NCI-H2107 treated with DMSO at 0.1 percent for 48 hours (cell line): Measurements from ENCODE around the gene DNM3.

Experiments
- DNase-seq: peaks from one replicate; lab custom pipeline; 2025; ENCODE audit not compliant: unreplicated experiment; lab: John Stamatoyannopoulos, UW

The DNM3 gene

DNA sequence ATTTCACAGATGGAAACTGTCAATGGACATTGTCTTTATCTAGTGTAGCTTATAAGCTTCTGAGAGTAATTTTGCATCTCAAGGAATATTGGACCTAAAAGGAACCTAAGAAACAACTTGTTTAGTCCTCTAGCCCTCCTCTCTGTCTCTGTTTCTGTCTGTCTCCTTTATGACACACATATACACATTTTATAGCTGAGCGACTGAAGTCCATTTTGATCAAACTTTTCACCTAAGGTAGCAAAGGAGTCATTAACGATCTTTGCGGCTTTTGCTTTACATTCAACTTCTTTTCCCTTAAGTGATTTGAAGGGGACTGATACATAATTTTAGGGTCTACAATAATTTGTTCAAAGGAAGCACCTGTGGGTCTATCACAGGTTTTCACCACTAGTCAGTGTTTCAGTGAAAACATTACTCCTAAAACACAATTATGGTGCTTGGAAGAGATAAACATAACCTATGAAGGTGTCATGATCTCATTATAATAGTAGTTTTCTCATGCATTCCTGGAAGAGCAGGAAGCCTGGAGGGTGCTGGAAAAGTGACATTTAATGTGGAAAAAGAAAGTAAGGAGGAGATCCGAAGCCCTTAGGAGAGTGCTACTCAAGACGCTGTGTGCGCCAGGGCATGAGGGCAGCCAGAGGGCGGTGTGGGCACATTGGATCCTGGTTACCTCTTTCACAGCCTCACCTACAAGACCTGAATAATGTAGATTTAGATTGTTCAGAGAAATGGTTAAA is 248.6 kb downstream of the DNM3 start:
- DNase-seq = no peak

DNA sequence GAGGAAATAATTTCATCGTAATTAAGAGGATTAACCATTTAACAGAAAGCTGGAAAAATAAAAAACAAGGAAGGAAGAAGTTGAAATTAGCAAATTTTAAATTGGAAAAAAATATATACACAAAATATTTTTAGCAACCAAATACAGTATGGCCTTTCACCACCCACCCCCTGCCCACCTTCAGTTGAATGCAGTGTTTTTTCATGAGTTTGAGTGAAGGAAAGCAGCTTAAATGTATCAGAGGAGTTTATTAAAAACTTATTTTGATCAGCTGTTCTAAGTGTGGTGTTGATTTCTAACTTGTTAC is 249.2 kb downstream of the DNM3 start:
- no peak for DNase-seq

DNA sequence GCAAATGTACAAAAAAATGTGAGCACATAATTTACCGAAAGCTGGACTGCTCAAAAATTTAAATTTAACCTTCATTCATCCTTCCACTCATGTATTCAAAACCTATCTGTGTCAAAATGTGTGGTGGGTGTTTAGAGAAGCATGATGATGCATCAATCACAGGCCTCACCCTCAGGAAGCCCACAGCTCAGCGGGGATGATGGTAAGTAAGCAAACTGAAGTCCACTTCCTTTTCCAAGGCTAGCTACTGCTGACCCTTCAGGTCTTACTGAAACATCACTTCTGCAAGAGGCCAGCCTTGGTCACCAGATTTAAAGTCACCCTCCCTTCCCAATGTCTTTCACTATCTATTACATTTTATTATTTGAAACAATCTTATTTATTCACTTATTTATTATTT is 254.5 kb downstream of the DNM3 start:
- no peak for DNase-seq

DNA sequence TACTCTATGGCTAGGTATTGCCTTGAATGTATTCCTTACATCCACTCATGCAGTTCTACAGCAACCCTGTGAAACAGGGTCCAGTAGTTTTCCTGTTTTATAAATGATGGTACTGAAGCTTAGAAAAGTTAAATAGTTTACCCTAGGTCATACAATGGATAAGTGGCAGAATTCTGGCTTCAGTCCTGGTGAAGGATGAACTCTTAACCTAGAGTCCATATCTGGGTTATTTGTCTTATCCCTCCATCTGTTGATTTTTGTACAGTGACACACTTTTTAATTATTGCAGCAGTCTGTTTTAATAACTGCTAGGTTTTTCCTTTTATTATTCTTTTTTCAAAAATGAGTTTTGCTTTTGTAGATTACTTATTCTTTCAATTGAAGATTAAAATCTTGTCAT is 263.9 kb downstream of the DNM3 start:
- no peak for DNase-seq

DNA sequence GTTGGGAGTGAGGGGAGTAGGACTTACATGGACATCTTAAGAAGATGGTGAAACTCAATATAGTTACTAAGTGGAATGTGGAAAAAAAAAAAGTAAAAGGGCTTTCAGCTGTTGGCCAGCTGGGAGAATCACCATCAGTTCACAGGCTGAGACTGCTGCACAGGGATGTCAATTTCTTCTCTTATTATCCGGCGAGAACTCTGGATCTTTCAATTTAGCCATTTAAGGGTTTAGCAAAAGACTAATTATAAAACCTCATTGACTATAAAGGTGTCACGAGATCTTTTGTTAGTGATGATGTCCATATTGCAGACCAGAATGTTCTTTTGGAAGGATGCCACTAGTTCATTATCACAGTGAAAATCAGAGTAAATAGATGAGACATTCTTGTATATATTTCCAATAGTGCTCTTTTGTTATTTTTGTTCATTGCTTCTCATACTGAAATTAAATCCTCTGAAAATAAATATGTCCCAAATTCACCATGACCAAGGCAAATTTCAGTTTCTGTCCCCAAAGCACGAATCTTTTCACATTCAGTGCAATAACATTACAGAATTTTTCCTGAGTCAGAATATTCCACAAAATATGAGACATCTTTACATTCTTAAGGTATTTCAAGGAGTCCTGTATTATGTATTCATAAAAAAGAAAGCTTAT is 266.1 kb downstream of the DNM3 start:
- DNase-seq = no peak

DNA sequence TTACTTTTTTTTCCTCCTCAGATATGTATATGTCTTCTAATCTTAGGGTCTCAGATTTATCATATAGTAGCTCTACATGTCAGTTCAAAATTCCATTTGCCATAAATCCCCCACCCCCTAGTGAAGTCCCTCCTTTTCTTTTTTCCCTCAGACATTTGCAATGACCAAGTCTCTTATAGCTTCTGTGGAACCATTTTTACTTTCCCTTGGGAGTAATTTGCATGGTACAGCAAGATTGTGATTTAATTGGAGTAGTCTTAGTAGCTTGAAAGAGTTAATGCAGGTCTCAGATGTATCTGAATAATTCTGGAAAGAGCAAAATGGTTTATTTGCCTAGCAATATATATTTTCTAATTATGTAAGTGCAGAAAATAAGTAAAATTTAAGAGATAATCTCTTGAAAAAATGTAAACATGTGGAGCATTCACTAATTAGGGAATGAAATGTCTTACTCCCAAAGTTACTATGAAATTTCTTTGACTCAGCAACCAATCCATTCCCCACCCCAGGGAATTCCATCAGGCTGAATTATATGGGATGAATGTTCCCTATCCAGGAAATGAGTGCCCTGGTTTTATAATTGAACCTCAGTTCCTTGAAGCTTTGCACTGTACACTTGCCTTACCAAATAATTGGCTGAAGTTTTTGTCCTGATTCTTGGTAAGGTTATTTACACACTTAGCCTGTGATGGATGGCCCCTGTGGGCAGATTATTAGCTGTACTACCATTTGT is 267.0 kb downstream of the DNM3 start:
- no peak for DNase-seq

DNA sequence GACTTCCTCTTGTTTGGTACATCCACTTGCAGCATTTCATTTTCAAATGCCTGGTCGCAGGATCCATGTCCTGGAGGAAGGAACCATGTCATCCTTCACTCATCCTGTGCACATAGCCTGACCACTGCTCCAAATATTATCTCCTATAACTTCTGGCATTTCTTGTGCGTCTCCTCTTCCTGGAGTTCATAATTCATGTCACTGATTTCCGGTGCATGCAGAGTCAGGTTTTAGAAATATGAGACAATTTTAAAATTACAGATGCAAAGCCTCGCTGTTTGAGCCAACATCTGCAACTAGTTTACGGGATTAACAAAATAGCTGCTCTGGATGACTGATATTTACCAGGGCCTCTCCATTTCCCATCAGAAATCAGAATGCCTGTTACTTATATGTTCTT is 268.1 kb downstream of the DNM3 start:
- DNase-seq = no peak

DNA sequence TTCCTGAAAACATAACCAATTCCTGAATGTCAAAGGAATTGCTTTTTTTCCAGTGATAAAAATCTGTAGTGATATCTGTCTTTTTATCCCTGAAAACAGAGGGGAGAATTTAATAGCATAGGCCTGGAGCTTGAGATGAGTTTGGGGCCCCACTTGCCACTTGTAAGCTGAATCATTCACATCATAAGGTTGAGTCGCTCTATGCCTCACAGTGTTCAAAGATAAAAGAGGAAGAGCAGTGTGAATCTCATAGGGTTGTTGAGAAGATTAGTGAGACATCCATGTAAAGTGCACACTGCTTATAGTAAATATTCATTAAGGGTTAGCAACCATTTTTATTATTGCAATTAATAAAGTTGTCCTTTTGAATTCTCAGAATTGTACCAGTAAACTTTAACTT is 271.3 kb downstream of the DNM3 start:
- DNase-seq = no peak

DNA sequence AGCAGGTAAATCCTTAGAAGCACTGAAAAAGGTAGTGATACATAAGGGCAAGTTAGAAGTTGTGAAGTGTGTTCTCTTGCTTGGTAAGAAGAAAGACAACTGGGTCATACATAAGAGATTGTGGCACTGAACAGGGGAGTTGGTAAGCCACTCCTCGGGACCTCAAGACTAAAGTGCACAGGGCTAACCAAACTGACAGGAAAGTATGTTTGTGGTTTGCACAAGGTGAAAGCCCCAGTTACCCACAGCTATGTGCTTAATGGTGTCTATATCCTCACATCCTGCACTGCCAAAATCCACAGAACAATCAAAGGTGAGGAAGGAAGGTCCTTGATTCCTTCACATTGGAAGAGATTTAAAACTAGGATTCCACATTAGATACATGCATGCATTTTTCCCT is 276.5 kb downstream of the DNM3 start:
- no peak for DNase-seq

DNA sequence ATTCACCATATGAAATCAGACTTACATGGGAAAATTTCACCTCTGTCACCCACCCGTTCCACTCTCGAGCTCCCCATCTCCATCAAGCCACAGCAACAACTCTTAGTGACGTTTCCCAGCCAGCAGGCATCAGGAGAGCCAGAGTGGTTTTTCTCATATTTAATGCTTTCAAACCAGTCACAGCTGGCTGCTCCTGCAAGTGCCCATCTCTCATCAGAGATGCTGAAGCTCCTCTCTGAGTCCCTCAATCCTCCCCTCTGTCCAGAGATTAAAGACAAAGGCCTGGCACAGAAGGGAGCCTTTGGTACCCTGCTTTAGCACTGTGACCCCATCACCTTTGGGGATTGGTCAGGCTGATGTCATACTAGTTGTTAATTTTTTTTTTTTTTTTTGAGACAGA is 277.3 kb downstream of the DNM3 start:
- DNase-seq = no peak

DNA sequence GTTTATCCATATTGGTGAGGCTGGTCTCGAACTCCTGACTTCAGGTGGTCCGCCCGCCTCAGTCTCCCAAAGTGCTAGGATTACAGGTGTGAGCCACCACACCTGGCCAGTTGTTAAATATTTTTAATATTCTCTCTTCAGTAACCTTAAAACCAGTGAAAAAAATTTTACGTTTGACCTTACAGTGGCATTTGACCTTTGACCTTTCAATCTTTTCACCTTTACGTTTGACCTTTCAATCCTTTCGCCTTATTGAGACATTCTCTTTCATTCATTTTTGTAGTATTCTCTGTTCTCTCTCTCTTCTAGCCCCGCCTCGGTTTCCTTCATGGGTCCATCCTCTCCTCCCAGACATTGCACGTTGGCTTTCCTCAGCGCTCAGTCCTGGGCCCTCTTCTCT is 277.9 kb downstream of the DNM3 start:
- DNase-seq = no peak

DNA sequence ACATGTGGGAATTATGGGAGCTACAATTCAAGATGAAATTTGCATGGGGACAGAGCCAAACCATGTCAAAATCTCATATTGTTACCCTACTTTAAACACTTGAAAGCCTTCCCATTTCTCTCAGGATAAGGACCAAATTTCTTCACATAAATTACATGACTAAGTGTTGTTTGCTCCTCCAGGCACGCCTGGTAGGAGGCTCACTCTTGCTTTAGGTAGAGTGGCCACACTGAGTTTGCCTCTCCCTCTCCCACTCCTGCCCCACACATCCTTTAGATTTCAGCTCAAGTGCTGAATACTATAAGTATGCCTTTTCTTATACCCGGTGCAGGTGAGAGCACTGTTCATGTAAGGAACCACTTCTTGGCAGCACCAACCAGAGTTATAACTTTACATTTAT is 279.1 kb downstream of the DNM3 start:
- no peak for DNase-seq

DNA sequence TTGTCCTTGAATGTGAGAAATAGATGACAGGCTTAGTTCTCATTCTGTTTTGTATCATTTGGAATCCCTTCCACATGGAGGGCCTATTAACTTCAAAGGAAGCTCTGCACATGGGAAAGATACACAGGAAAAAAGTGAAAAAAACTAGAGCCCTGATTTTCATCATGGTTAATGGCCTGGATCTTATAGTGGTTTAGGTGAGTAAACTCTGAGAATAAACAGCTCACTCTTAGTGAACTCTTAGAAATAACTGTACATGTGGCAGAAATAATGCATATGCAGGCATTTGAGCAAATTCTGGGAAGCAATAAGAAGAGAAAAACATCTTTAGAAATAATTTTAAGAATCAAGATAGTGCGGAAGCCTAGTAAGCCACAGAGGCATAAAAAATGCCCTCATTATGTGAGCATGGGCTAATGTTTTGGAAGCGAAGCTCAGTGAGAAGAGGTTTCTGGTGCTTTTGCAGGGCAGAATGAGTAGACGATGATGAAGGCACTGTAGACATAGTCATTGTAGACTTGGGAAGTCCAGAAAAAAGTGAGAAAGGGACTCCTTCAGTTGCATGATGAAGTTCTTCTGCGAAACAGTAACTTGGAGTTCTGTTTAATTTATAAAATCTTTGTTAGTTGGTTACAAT is 279.9 kb downstream of the DNM3 start:
- no peak for DNase-seq

DNA sequence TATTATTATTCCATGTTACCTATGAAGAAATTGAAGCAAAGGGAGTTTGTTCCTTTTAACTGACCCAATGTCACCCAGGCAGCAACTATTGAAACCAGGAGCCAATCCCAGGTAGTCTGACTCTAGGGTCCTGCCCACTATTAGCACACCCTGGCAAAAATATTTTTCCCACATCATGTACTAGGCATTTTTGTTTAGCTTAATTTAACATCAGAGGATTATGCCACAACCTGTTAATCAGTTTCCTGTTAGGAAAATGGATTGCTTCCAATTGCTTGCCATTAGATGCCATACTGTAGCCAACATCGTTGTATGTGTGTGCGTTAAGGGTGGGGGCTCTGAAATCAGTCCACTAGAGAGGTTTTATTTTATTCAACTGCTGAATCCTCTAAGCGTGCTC is 281.1 kb downstream of the DNM3 start:
- no peak for DNase-seq

DNA sequence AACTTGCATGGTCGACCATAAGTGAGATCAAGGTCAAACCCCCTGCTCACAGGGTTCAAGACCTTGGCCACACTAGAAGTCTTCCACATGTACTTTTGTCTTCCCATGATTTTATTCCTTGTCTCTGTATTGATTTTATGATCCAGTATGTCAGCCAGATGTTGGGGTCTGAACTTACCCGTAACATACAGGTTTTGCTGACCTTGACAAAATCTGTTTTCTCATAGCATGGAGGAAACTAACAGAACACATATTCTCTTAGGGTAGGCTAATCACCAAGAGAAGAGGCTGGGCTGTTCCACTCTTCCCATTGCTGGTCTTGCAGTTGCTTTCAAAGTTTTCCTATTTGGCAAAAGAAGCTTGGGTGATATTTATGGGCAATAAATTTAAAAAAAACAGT is 284.0 kb downstream of the DNM3 start:
- DNase-seq = no peak

DNA sequence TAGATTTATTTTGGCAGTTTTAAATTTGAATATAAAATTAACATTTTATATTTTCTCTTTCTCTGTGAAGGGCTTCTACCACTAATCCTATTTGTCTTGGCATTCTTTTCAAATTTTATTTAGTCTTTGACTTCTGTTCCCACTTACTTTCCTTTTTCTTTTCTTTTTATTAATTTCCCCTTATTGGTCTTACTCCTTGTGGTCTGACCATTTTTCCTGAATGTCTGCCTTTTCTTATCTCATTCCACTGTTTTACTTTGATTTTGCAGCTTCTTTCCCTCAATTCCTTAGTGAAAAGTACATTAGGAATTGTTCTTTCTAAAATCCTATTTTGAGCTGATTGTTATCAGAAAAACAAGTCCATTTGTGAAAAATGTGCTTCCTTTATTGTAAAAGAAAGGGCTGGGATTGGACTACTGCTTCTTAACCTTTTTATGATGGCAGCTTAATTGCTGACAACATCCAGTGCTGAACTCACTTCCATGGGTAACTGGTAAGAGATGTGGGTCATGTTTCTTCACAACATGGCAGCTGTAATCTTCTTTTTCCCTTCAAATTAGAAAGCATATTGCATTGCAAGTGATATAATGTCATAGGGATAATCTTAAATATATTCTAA is 284.6 kb downstream of the DNM3 start:
- no peak for DNase-seq

DNA sequence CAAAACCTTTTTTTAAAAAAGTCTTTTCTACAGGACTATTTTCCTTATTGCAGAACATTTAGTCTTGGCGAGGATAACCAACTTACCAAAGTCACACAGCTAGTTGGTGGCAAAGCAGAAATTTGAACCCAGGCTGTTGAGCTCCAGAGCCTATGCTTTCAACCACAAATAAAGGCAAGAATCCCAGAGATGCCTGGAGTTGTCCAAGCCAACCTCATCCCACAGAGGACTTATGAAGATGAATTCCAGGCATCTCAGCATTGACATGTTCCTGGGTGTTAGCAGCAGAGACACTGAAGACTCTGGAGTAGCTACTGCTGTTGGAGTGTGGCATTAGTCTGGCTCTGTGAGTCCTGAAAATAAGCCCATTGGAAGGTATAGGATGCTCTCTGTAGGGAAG is 291.5 kb downstream of the DNM3 start:
- no peak for DNase-seq

DNA sequence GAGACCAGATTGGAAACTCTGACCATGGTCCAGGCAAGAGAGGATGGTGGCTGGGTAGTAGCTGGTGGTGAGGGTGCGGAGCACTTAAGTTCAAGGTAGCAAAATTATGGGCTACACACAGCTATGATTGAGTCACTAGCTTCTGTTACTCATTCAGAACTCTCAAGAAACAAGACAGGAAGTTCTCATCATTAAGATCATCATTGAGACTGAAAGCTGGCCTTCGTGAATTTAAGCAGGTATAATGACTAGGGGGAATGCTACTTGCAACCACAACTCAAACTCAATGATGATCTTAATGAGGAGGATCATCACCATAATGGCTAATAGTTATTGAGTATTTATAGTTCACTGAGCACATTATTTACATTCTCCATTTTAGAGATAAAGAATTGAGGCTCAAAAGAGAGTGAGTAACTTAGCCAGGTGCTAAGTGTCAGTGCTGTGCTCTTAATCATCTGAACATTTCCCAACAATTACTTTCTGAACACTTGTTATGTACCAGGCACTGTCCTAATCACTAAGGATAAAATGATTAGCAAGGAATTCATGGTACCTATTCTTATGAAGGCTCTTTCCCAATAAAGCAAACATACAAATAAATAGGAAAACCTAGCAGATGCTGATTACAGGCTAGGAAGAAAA is 292.9 kb downstream of the DNM3 start:
- no peak for DNase-seq

DNA sequence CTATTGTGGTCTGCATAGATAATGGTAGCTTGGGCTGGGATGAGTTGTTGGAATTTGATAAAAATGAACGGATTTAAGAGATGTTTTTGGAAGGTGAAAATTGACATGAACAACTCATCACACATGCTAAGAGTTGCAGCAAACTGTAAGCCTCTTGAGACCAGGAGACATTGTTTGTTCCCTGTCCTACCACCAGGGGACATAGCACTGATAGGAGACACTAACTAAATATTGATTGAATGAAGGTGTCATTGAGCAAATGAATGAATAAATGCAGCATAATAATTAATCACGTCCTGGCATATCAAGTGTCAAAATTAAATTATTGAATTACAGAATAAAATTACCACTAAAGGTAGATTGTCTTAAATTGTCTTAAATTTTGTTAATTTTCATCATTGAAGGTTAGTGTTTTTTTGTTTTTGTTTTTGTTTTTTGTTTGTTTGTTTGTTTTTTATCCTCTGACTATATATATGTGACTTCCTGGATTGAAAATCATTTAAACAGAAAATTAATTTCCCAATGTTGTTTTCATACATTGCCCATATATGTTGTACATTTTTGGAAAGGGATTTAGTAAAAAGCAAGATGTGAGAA is 293.9 kb downstream of the DNM3 start:
- DNase-seq = no peak

DNA sequence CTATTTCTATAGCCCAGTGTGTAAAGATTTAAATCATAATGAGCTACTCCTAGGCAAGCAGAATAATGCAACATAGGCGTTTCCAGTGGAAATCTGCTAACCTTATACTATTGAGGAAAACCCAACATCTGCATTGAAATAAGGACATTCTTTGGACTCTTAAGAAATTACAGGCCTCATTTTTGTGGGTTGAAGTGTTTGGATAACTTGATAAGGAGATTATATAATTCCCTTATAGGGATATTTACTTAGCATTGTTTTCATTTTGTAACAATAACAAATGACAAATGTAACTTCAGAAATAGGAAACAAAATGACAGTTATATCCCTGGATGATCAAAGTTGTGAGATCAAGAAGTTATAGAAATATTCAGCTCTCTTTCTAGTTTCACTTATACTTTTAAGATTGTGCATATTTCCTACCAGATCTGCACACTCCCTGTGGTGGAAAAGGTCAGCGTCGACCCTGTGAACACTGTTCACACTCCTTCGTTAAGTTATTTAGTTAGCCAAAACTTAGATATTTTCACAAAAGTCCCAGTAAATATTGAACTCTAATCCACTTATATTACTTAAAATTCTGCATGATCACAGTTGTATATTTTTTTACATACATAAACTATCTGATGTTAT is 294.8 kb downstream of the DNM3 start:
- no peak for DNase-seq
